ENCODE measurements around the gene PILRA.

PILRA gene

DNA sequence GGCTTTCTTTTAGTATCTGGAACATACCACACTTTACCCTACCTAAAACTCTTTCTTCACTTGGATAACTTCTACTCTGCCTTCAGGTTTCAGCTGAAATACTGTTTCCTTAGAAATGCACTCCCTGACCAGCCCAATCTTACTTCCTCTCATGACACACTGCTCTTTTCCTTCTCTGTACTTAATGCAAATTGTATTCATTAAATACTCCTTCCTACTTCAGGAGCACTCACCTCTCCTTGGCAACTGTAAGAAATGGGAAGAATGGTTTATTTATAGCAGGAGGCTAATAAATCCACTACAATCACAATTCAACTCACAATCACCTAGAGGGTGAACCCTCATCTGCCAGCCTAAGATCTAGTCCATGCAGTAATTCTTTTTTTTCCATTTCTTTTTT lies 40.1 kb downstream of the PILRA start:
- DNase-seq = peak in 2 of 4 experiments; percentile 27 to 36

GRCh38 chr7:100413889-100414288 lies 40.6 kb downstream of the PILRA start:
- DNase-seq = no peak

DNA sequence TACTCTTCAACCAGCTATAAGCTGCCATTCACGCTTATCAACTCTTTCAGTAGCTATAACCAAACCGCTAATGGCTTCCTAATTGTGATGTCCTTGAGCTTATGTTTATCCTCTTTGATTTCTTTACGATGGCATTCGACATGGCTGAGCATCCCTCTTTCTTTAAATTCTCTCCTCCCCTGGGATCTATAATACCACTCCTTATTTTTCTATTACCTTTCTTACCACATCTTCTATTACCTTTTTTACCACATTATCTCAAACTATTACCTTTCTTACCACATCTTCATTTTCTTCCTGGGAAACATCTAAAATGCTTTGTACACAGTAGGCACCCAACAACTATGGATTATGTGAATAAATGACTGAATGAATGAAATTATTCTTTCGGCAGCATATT lies 42.2 kb downstream of the PILRA start:
- DNase-seq = no peak

- no peak for DNase-seq
Measured at GRCh38 chr7:100418930-100419659, 45.8 kb downstream of the PILRA start.

DNA sequence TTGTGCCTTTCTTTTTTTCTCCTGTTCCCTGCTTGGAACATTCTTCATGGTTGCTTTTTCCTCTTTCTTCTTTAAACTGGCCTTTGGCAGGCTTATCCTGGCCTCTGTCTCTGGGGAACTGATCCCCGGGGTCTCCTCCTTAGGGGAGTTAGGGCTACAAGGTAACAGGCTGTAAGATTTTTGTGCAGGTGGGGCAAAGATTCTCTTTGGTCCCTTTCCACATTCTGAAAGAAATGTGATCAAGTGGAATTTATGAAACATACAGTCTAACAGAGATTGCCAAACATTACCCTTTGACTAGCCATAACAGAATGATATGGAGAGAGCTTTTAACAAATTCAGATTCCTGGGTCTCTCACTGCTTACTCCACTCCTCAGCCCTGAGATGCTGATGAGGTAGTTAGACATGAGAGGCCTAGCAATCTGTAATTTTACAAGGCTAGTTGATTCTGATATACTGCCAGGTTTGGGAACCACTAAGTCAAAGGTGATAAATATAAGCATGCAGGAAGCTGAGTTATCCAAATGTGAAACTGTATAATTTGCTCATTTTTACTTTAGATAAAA lies 46.5 kb downstream of the PILRA start:
- no peak for DNase-seq

- DNase-seq = no peak
Measured at GRCh38 chr7:100423315-100423714, 50.0 kb downstream of the PILRA start.

- DNase-seq = no peak
Measured at GRCh38 chr7:100425347-100425746, 52.1 kb downstream of the PILRA start.

DNA sequence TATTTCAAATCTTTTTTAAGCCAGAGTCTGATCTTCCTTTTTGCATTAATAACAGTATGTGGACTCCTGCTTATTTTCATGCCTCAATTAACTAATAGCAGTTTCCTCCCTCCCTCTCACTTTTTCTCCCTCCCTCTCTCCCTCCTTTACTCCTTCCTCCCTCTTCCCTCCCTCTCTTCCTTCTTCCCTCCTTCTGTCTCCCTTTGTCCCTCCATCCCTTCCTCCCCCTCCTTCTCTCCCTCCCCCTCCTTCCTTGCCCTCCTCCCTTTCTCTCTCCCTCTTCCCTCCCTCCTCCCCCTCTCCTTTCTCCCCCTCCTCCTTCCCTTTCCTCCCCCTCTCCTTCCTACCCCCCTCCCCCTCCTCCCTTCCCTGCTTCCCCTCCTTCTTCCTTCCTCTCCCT lies 53.2 kb downstream of the PILRA start:
- DNase-seq = no peak

DNA sequence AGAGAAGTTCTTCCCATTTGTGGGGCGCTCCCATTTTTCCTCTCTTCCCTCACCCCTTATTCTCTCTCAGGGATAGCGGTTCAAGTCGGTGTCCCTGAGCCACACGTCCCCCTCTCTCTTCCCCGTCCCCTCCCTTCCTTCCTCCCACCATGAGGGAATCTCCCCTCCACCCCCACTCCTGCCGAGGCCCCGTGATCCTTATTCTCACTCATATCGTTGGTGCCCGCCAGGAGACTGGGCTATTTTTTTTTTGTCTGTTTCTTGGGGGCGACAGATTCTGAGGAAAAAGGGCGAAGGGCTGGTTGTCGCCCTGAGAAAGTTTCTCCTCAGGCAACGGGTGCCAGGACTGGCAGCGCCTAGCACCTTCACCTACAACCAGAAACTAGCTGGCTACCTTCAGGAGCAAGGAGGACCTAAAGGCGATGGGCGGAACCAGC lies 54.5 kb downstream of the PILRA start:
- no peak for DNase-seq

- peak; percentile 97 to 99 (median 98) for DNase-seq
Measured at GRCh38 chr7:100428199-100428966, 55.1 kb downstream of the PILRA start, which contains the start of gene ZCWPW1. Gene ZCWPW1 (minus strand): TSS chr7:100428703. CDS start chr7:100420649, 8,054 bp downstream.

GRCh38 chr7:100428967-100429636 lies 55.8 kb downstream of the PILRA start:
- peak; percentile 100 for DNase-seq

DNA sequence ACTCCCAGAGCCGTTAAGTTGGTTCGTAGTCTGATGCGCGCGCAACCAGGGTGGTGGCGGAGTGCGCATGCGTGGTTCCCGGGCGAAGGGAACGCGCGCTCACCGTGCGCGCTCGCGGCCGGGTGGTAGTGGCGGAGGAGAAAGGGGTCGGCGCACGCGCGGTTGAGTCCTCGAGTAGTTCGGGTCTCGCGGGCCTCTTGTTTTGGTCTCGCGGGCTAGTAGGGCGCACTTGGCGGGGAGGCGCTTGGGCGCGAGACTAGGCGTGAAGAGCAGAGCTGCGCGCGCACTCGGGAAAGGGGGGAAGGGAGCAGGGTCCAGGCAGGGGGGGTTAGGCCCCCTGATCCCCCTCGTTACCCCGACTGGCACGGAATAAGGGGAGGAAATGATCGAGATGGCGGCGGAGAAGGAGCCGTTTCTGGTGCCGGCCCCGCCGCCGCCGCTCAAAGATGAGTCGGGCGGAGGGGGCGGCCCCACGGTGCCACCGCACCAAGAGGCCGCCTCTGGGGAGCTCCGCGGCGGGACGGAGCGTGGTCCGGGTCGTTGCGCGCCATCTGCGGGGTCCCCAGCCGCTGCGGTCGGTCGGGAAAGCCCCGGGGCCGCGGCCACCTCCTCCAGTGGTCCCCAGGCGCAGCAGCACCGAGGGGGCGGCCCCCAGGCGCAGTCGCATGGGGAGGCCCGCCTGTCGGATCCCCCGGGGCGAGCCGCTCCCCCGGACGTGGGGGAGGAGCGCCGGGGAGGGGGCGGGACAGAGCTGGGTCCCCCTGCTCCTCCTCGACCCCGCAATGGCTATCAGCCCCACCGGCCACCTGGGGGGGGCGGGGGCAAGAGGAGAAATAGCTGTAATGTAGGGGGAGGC lies 56.6 kb downstream of the PILRA start, which contains the start of gene MEPCE:
MEPCE (plus strand) TSS at position 195 of the 856 bp plus-strand sequence; CDS start at position 383, 188 bp downstream.
- DNase-seq = peak; percentile 97 to 98 (median 98)

- peak; percentile 21 to 45 (median 31) for DNase-seq
Measured at GRCh38 chr7:100430493-100431285, 57.4 kb downstream of the PILRA start.

DNA sequence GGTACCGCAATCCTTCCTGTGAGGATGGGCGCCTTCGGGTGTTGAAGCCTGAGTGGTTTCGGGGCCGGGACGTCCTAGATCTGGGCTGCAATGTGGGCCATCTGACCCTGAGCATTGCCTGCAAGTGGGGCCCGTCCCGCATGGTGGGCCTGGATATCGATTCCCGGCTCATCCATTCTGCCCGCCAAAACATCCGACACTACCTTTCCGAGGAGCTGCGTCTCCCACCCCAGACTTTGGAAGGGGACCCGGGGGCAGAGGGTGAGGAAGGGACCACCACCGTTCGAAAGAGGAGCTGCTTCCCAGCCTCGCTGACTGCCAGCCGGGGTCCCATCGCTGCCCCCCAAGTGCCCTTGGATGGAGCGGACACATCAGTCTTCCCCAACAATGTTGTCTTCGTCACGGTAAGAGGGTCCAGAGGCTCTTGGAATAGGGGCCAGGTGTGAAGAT lies 58.0 kb downstream of the PILRA start:
- DNase-seq = no peak

DNA sequence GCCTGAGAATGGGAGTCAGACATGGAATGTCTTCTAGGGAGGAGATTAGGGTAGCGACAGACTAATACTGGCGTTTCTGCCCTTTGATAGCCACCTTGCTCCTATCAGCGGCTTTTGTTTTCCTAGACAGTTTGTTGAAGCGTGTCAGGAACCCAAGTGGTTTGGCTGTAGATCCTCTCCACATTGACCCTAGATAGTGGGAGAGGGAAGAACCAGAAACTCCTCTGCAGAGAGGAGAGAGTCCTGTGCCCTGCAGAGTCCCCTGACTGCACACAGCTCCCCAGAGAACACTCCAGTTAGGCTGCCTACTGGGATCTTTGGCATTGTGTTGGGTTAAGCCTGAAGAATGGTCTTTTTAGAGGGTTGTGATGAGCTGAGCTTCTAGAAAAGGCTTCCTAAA lies 58.8 kb downstream of the PILRA start:
- no peak for DNase-seq

GRCh38 chr7:100432621-100433275 lies 59.5 kb downstream of the PILRA start:
- DNase-seq = no peak

DNA sequence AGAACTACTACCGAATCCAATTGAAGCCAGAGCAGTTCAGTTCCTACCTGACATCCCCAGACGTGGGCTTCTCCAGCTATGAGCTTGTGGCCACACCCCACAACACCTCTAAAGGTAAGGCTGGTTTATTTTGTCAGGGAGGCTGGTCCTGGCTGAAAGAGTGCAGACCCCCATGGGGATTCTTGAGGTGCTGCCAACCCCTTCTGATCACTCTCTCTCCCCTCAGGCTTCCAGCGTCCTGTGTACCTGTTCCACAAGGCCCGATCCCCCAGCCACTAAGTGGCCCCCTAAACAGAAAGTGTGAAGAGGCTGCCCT lies 59.9 kb downstream of the PILRA start:
- no peak for DNase-seq

GRCh38 chr7:100433592-100434296 lies 60.5 kb downstream of the PILRA start:
- no peak for DNase-seq

DNA sequence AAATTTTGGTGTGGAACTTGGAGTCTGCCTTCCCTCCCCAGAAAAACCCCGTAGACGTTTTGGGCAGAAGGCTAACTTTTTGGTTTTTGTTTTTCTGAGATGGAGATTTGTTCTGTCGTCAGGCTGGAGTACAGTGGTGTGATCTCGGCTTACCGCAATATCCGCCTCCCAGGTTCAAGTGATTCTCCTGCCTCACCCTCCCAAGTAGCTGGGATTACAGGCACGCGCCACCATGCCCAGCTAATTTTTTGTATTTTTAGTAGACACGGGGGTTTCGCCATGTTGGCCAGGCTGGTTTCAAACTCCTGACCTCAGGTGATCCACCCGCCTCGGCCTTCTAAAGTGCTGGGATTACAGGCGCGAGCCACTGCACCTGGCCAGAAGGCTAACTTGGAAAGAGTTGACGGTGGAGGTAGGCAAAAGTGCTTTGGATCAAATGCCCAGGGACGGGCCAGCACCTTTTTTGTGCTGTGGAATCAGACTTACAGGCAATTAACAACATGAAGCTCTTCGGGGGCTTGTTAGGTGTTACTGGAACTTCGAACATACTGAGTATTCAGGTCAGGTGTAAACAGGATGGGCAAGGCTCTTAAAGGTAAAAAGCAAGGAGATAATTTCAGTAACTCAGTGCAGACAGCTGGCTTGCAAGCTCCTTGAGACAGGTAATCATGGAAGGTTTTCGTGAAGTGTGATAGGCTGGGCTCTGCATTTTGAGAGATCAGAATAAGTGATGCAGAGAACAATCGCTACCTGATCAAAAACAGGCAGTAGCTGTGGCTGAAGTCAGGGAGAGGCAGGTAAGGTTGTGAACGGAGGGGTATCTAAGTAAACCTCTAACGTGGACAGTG lies 61.2 kb downstream of the PILRA start:
- no peak for DNase-seq

All from suppressor macrophage (primary cell).